HepG2 (cell line): ENCODE data around the gene EDC3. TPM values are rescaled to one million over a fixed set of nuclear protein-coding genes. Genes with fewer than 3 reads are reported as not detected.

Source experiments
- FOXK1 ChIP-seq: sonication (generic); formaldehyde crosslinking; IDR thresholded peaks from 2 replicates; pipeline ENCODE4 v1.4.0; 2020; ENCODE audit warnings: low read depth, missing genetic modification reagents, borderline replicate concordance
- MIER3 ChIP-seq: IDR thresholded peaks from 2 replicates; pipeline ENCODE4 v1.6.1; 2016; ENCODE audit warnings: missing compliant biosample characterization, borderline replicate concordance
- NCOA2 ChIP-seq: sonication (generic); formaldehyde crosslinking; IDR thresholded peaks from 2 replicates; pipeline ENCODE4 v1.8.0; 2022; ENCODE audit warnings: inconsistent platforms
- POLR2G ChIP-seq: fragments of 200-400 bp; formaldehyde crosslinking; IDR thresholded peaks from 2 replicates; pipeline ENCODE4 v1.6.1; 2018; ENCODE audit warnings: mild to moderate bottlenecking, low read depth, low read length, moderate library complexity
- RNF2 ChIP-seq: fragments of 450-650 bp; conservative IDR thresholded peaks from 2 replicates; pipeline ENCODE4 v1.6.1; 2016; ENCODE audit warnings: low read depth
- RXRB ChIP-seq: IDR thresholded peaks from 2 replicates; pipeline ENCODE4 v1.6.1; 2016; ENCODE audit warnings: borderline replicate concordance, missing genetic modification reagents, missing compliant biosample characterization
- SNAI1 ChIP-seq: sonication (generic); formaldehyde crosslinking; IDR thresholded peaks from 2 replicates; pipeline ENCODE4 v1.5.0; 2020; ENCODE audit warnings: mild to moderate bottlenecking, missing genetic modification reagents, borderline replicate concordance
- TSC22D2 ChIP-seq: sonication (generic); formaldehyde crosslinking; IDR thresholded peaks from 2 replicates; pipeline ENCODE4 v1.5.1; 2020; ENCODE audit warnings: missing genetic modification reagents, mild to moderate bottlenecking, borderline replicate concordance
- YEATS4 ChIP-seq: sonication (generic); formaldehyde crosslinking; IDR thresholded peaks from 2 replicates; pipeline ENCODE4 v1.4.0; 2020; ENCODE audit warnings: missing genetic modification reagents, borderline replicate concordance
- ZBTB1 ChIP-seq: sonication (generic); formaldehyde crosslinking; IDR thresholded peaks from 2 replicates; pipeline ENCODE4 v1.4.0; 2020; ENCODE audit warnings: missing genetic modification reagents, borderline replicate concordance
- ZNF432 ChIP-seq: sonication (generic); formaldehyde crosslinking; IDR thresholded peaks from 2 replicates; pipeline ENCODE4 v1.5.0; 2020; ENCODE audit warnings: missing genetic modification reagents, mild to moderate bottlenecking, borderline replicate concordance
- ZNF768 ChIP-seq: sonication (generic); formaldehyde crosslinking; IDR thresholded peaks from 2 replicates; pipeline ENCODE4 v1.4.0; 2020; ENCODE audit warnings: missing genetic modification reagents
- ZZZ3 ChIP-seq: sonication (generic); formaldehyde crosslinking; IDR thresholded peaks from 2 replicates; pipeline ENCODE4 v1.4.0; 2020; ENCODE audit warnings: missing genetic modification reagents, mild to moderate bottlenecking, borderline replicate concordance
- polyA plus RNA-seq, 8 experiments: library from polyadenylated mRNA; depleted of rRNA in 3 of 8; stranded (reverse) in 7 of 8; unstranded in 1 of 8; fragments of >200 nt; fragmentation: Illumina TruSeq in 4 of 8; extraction: Trizol in 4 of 8; gene quantifications; 2 replicates each; pipeline versions ENCODE4 v1.2.1 to v1.2.3, GENCODE V29; 2011 to 2016; ENCODE audit warnings: low read depth in 4 of 8, missing spikeins in 1 of 8, mixed read lengths in 1 of 8; ENCODE audit not compliant: insufficient read depth in 1 of 8
- total RNA-seq, 5 experiments: library from RNA; depleted of rRNA; stranded (reverse); fragments of >200 nt; fragmentation: Illumina TruSeq; extraction: Trizol; gene quantifications; 2 replicates each; pipeline ENCODE4 v1.2.3, GENCODE V29; 2016; ENCODE audit warnings: low read depth in 1 of 5
- TF ChIP-seq, protein P1 (sequence below): sonication (generic); formaldehyde crosslinking; IDR thresholded peaks from 2 replicates; pipeline ENCODE4 v1.5.1; 2020; ENCODE audit warnings: mild to moderate bottlenecking, missing genetic modification reagents
- TF ChIP-seq, protein P2 (sequence below): sonication (generic); formaldehyde crosslinking; IDR thresholded peaks from 2 replicates; pipeline ENCODE4; 2020; ENCODE audit warnings: missing genetic modification reagents, mild to moderate bottlenecking, borderline replicate concordance
- TF ChIP-seq, protein P3 (sequence below): sonication (generic); formaldehyde crosslinking; IDR thresholded peaks from 2 replicates; pipeline ENCODE4 v1.4.0; 2020; ENCODE audit warnings: missing genetic modification reagents, borderline replicate concordance
- TF ChIP-seq, protein P4 (sequence below): sonication (generic); formaldehyde crosslinking; IDR thresholded peaks from 2 replicates; pipeline ENCODE4 v1.4.0; 2020; ENCODE audit warnings: mild to moderate bottlenecking, missing genetic modification reagents

The EDC3 gene
- total and polyA plus RNA-seq, 2 of the 13 experiments (the other 11 are each of a cell fraction or from before 2014, with no cell fraction given) = 17.4 to 32.0 TPM

DNA sequence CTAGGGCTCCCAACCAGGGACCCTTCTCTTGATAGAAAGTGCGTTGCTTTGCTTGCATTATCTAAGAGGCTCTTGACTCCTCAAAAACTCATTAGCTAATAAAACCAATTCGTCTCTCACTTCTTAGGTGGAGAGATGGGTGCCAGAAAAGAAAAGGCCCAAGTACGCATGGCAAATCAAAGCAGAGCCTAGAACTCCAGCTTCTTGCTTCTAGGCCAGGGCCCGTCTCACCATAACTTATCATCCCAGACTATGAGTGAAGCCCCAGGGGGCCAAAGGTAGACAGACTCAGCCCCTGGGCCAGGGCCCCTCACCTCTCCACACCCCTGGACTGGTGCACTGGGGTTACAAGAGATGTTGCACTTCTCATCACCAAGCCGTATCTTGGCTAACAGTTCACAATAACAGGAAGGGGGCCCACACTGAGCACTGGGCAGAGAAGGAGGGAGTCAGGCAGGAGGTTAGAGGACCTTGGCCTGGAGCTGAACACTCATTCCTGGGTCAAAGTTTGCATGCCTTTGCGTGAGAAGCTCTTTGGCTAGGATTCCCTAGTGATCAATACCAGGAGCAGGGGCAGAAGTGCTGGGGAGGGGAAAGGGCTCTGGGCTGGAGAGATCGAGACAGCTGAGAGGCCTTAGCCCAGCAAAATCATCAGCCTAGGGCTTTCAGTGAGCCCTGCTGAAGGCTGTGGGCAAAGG is 34.9 kb upstream of the EDC3 start (continued):
- TF ChIP-seq, protein P1, sequence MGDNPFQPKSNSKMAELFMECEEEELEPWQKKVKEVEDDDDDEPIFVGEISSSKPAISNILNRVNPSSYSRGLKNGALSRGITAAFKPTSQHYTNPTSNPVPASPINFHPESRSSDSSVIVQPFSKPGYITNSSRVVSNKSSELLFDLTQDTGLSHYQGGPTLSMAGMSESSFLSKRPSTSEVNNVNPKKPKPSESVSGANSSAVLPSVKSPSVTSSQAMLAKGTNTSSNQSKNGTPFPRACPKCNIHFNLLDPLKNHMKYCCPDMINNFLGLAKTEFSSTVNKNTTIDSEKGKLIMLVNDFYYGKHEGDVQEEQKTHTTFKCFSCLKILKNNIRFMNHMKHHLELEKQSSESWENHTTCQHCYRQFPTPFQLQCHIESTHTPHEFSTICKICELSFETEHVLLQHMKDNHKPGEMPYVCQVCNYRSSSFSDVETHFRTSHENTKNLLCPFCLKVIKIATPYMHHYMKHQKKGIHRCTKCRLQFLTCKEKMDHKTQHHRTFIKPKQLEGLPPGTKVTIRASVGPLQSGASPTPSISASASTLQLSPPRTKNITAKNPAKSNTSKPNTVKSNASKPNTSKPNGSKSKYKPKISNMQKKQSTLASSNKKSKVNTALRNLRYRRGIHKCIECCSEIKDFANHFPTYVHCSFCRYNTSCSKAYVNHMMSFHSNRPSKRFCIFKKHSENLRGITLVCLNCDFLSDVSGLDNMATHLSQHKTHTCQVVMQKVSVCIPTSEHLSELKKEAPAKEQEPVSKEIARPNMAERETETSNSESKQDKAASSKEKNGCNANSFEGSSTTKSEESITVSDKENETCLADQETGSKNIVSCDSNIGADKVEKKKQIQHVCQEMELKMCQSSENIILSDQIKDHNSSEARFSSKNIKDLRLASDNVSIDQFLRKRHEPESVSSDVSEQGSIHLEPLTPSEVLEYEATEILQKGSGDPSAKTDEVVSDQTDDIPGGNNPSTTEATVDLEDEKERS = peak; percentile 68
- peak; percentile 87 for TF ChIP-seq NCOA2 (CRISPR knock-in tag)
- TF ChIP-seq, protein P2, sequence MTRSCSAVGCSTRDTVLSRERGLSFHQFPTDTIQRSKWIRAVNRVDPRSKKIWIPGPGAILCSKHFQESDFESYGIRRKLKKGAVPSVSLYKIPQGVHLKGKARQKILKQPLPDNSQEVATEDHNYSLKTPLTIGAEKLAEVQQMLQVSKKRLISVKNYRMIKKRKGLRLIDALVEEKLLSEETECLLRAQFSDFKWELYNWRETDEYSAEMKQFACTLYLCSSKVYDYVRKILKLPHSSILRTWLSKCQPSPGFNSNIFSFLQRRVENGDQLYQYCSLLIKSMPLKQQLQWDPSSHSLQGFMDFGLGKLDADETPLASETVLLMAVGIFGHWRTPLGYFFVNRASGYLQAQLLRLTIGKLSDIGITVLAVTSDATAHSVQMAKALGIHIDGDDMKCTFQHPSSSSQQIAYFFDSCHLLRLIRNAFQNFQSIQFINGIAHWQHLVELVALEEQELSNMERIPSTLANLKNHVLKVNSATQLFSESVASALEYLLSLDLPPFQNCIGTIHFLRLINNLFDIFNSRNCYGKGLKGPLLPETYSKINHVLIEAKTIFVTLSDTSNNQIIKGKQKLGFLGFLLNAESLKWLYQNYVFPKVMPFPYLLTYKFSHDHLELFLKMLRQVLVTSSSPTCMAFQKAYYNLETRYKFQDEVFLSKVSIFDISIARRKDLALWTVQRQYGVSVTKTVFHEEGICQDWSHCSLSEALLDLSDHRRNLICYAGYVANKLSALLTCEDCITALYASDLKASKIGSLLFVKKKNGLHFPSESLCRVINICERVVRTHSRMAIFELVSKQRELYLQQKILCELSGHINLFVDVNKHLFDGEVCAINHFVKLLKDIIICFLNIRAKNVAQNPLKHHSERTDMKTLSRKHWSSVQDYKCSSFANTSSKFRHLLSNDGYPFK = peak; percentile 57; the same call in 1 of the 2 replicates
- TF ChIP-seq, protein P3, sequence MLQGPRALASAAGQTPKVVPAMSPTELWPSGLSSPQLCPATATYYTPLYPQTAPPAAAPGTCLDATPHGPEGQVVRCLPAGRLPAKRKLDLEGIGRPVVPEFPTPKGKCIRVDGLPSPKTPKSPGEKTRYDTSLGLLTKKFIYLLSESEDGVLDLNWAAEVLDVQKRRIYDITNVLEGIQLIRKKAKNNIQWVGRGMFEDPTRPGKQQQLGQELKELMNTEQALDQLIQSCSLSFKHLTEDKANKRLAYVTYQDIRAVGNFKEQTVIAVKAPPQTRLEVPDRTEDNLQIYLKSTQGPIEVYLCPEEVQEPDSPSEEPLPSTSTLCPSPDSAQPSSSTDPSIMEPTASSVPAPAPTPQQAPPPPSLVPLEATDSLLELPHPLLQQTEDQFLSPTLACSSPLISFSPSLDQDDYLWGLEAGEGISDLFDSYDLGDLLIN (CRISPR knock-in tag) = no peak
- peak; percentile 80; the same call in 1 of the 2 replicates for TF ChIP-seq MIER3 (CRISPR knock-in tag)
- TF ChIP-seq ZNF432 (CRISPR knock-in tag) = no peak
- no peak for TF ChIP-seq SNAI1 (CRISPR knock-in tag)
- peak; percentile 50; the same call in 1 of the 2 replicates for TF ChIP-seq YEATS4 (CRISPR knock-in tag)
- TF ChIP-seq RNF2 = 0 out of 2 replicates have a peak, but pooled peaks have one; percentile 38
- TF ChIP-seq, protein P4, sequence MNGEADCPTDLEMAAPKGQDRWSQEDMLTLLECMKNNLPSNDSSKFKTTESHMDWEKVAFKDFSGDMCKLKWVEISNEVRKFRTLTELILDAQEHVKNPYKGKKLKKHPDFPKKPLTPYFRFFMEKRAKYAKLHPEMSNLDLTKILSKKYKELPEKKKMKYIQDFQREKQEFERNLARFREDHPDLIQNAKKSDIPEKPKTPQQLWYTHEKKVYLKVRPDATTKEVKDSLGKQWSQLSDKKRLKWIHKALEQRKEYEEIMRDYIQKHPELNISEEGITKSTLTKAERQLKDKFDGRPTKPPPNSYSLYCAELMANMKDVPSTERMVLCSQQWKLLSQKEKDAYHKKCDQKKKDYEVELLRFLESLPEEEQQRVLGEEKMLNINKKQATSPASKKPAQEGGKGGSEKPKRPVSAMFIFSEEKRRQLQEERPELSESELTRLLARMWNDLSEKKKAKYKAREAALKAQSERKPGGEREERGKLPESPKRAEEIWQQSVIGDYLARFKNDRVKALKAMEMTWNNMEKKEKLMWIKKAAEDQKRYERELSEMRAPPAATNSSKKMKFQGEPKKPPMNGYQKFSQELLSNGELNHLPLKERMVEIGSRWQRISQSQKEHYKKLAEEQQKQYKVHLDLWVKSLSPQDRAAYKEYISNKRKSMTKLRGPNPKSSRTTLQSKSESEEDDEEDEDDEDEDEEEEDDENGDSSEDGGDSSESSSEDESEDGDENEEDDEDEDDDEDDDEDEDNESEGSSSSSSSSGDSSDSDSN = no peak
- TF ChIP-seq ZZZ3 (CRISPR knock-in tag) = no peak
- TF ChIP-seq ZBTB1 = no peak
- no peak for TF ChIP-seq ZNF768 (CRISPR knock-in tag)
- TF ChIP-seq RXRB = peak; percentile 97
- TF ChIP-seq FOXK1 (CRISPR knock-in tag) = peak; percentile 69; the same call in 1 of the 2 replicates
- no peak for TF ChIP-seq TSC22D2 (CRISPR knock-in tag)
- TF ChIP-seq POLR2G = no peak
